Heart left ventricle (tissue), 13 donors: Measurements from ENCODE around the gene DNM1.

Experiments used
- CTCF ChIP-seq, 12 donors: fragments of 200-600 bp; sonication (generic) in 4 of 12; IDR thresholded peaks; one replicate each; pipeline versions ENCODE4 v1.5.0 to v1.8.0; 2018 to 2022; ENCODE audit warnings: antibody characterized with exemption in 12 of 12, mild to moderate bottlenecking in 5 of 12
- POLR2A ChIP-seq, 2 donors: fragments of 450-650 bp; IDR thresholded peaks; one replicate each; pipeline ENCODE4 v1.6.1; 2017; ENCODE audit warnings: antibody characterized with exemption in 2 of 2, mild to moderate bottlenecking in 2 of 2, moderate library complexity in 2 of 2
- donor health status: ischemic (EF 13 %, LVEDD 7.1; RV severe dilation, severe dysfunction).
- donor health status: DM: no; HTN: yes; CAD: no.
- donor health status: DM: no; HTN: no; CAD: no.
- donor health status: ischemic (EF 25% LVEDD 6.9; RV normal size, moderate dysfunction).
- donor health status: ischemic (EF 25% LVEDD 5.7; RV mildly dilated, moderate dysfunction).
- donor health status: ischemic (EF 35%, LVEDD 5.7; RV mildly dilated, moderate dysfunction).
- donor health status: nonischemic (EF 11% LVEDD 7.7; RV severe dilation, severe dysfunction).
- donor health status: DM: yes; HTN: yes; CAD: no.
- donor health status: PGD.
- donor health status: ischemic (EF 29% LVEDD 5.4; RV normal size, mild dysfunction).
- donor health status: nonischemic (EF 23%, LVEDD 6.1; RV moderate dilation, normal function).

- TF ChIP-seq POLR2A (IDR thresholded peaks at IDR 0.05) (no peak), CTCF (IDR thresholded peaks at IDR 0.05) (no peak)
These were observed 5.9 kb downstream of the DNM1 start for GRCh38 chr9:128208946-128209669.
